Ovary (tissue), 9 donors: Measurements from ENCODE around the gene FAM24B. TPM values are rescaled to one million over a fixed set of nuclear protein-coding genes. Genes with fewer than 3 reads are reported as not detected.
"Not testable (repeated sequence)": the region's sequence is repeated elsewhere in the genome, so short reads cannot be mapped to it uniquely, and the experiment has no call there.

ENCODE experiments used
- DNase-seq, 5 donors: peaks; one replicate each; pipeline ENCODE4 v3.0.0-alpha.2; 2019 to 2020
- H3K27ac ChIP-seq, 2 donors: fragments of 200-600 bp; one replicate each; pipeline versions ENCODE4 v1.5.1 to v1.8.0; 2019 to 2022
- H3K27me3 ChIP-seq: fragments of 200-600 bp; one replicate; pipeline ENCODE4 v1.8.0; 2022
- H3K36me3 ChIP-seq: fragments of 200-600 bp; sonication (generic); one replicate; pipeline ENCODE4 v1.5.1; 2019
- H3K4me1 ChIP-seq: one replicate; pipeline ENCODE4 v1.8.1; 2013; ENCODE audit warnings: mild to moderate bottlenecking, moderate library complexity; ENCODE audit not compliant: insufficient read depth
- H3K4me3 ChIP-seq: fragments of 200-600 bp; sonication (generic); one replicate; pipeline ENCODE4 v1.5.1; 2017
- H3K9me3 ChIP-seq, 2 donors: fragments of 200-600 bp in 1 of 2; sonication (generic) in 1 of 2; one replicate each; pipeline versions ENCODE4 v1.5.1 to v1.8.1; 2013 to 2019; ENCODE audit warnings: mild to moderate bottlenecking in 1 of 2, moderate library complexity in 1 of 2
- CTCF ChIP-seq, 3 donors: fragments of 450-650 bp in 2 of 3; fragments of 200-600 bp in 1 of 3; IDR thresholded peaks; one replicate each; pipeline versions ENCODE4 v1.5.1 to v1.8.0; 2016 to 2022; ENCODE audit warnings: antibody characterized with exemption in 3 of 3, mild to moderate bottlenecking in 1 of 3
- EP300 ChIP-seq: sonication (generic); formaldehyde crosslinking; IDR thresholded peaks from one replicate; pipeline ENCODE4 v1.6.1; 2017; ENCODE audit warnings: antibody characterized with exemption
- POLR2A ChIP-seq: fragments of 450-650 bp; IDR thresholded peaks from one replicate; pipeline ENCODE4 v1.6.1; 2017; ENCODE audit warnings: antibody characterized with exemption, mild to moderate bottlenecking, moderate library complexity
- WGBS, 3 donors: extraction: QIAGEN DNeasy Blood & Tissue Kit in 1 of 3; methylation state at CpG; one replicate each; pipeline versions ENCODE4 v1.1.5 to v1.1.7; 2013 to 2017; 5-methylcytosine and 5-hydroxymethylcytosine counted together
- intact Hi-C, 4 donors: fragments of 100-400 bp; cut with DNase I; formaldehyde crosslinking; loops; one replicate each; pipeline versions ENCODE4 v1.11.0 to v1.15.1; 2022 to 2023
- polyA plus RNA-seq, 2 donors: library from polyadenylated mRNA; stranded (reverse); fragments of 200-250 nt in 1 of 2; fragments of 350-450 nt in 1 of 2; fragmentation: Illumina TruSeq in 1 of 2; extraction: RNeasy Lipid Tissue Mini Kit (QIAGEN cat#74804) in 1 of 2; gene quantifications; one replicate each; pipeline ENCODE4 v1.2.3, GENCODE V29; 2013 to 2014
- total RNA-seq, 7 donors: library from RNA; depleted of rRNA in 2 of 7; stranded (reverse); fragments of >200 nt in 2 of 7; fragmentation: NEBNext Ultra II Directional in 3 of 7; extraction: Animal tissue kit (Norgen Biotek cat#: 25700) in 3 of 7; gene quantifications; one replicate each; pipeline versions ENCODE4 v1.1.0 to v1.2.4, GENCODE V29; 2016 to 2023
- donor health status: DM: no; HTN: no; CAD: no; lungs with moderate emphysema.
- donor health status: DM: no; HTN: no; CAD: no.
- donor health status: Bipolar disorder and iron deficiency.
- donor health status: DM: yes; HTN: yes; CAD: no.
- donor health status: DM: no; HTN: no; CAD: no.
- donor health status: DM: yes; HTN: yes; CAD: no.

FAM24B gene
- total and polyA plus RNA-seq, 9 donors = 1.8 to 4.2 (median 2.8) TPM

DNA sequence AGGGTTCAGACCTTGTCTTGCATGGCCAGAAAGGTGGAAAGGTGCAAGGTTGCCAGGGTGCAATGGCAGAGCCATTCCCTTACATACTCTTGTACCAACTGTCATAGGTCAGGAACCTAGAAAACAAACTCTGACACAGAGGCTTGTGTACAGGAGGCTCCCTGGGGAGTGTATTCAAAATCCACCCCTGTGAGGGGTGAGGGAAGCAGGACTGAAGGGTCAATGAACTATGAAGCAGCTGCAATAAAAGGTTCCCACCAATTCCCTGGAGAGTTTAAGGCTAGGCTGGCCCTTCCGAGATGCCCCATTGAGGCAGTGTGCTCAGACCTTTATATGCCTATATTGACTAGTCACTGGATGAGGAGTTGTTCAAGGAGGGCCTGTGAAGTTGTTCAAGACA is 19.9 kb downstream of the FAM24B start:
- no peak for DNase-seq
- no peaks in the 10 kb centered on the region for H3K36me3 ChIP-seq
- H3K27ac ChIP-seq = no peak overlapping the region
- no peaks in the 10 kb centered on the region for H3K9me3 ChIP-seq
- H3K4me1 ChIP-seq = no peaks in the 10 kb centered on the region
- intact Hi-C loops = no loop called here
- TF ChIP-seq EP300 = no peak
- no peak for TF ChIP-seq CTCF (IDR thresholded peaks at IDR 0.05)
- TF ChIP-seq POLR2A = no peak
- H3K4me3 ChIP-seq = no peak overlapping the region
- no peaks in the 10 kb centered on the region for H3K27me3 ChIP-seq
- WGBS, 3 donors = 72 to 86% (median 76%) methylated on average over 1 of the region's 1 CpG

DNA sequence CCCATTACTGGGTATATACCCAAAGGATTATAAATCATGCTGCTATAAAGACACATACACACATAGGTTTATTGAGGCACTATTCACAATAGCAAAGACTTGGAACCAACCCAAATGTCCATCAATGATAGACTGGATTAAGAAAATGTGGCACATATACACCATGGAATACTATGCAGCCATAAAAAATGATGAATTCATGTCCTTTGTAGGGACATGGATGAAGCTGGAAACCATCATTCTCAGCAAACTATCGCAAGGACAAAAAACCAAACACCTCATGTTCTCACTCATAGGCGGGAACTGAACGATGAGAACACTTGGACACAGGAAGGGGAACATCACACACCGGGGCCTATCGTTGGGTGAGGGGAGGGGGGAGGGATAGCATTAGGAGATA is 21.3 kb downstream of the FAM24B start:
- H3K9me3 ChIP-seq, intact Hi-C loops, H3K4me3 ChIP-seq, H3K4me1 ChIP-seq, DNase-seq, H3K36me3 ChIP-seq, H3K27me3 ChIP-seq, H3K27ac ChIP-seq: not testable (repeated sequence)
- 93 to 98% (median 95%) methylated on average over 5 of the region's 5 CpGs for WGBS, 3 donors

- DNase-seq = no peak
- intact Hi-C loops = no loop called here
- no peak overlapping the region for H3K4me3 ChIP-seq
- H3K9me3 ChIP-seq = no peaks in the 10 kb centered on the region
- H3K27ac ChIP-seq = no peak overlapping the region
- no peaks in the 10 kb centered on the region for H3K27me3 ChIP-seq
- H3K4me1 ChIP-seq = no peaks in the 10 kb centered on the region
- TF ChIP-seq CTCF (IDR thresholded peaks at IDR 0.05) (no peak), EP300 (no peak), POLR2A (no peak)
- no peaks in the 10 kb centered on the region for H3K36me3 ChIP-seq
- 80 to 90% (median 85%) methylated on average over 1 of the region's 1 CpG for WGBS, 3 donors
These were observed 22.5 kb downstream of the FAM24B start for GRCh38 chr10:122856902-122857301.

- H3K4me3 ChIP-seq = no peak overlapping the region
- H3K27ac ChIP-seq = no peak overlapping the region
- intact Hi-C loops = no loop called here
- DNase-seq = no peak
- no peaks in the 10 kb centered on the region for H3K36me3 ChIP-seq
- H3K4me1 ChIP-seq = no peaks in the 10 kb centered on the region
- H3K27me3 ChIP-seq = no peaks in the 10 kb centered on the region
- 72 to 75% (median 73%) methylated on average over 3 of the region's 3 CpGs for WGBS, 3 donors
- H3K9me3 ChIP-seq = no peaks in the 10 kb centered on the region
- TF ChIP-seq CTCF (IDR thresholded peaks at IDR 0.05) = no peak
- no peak for TF ChIP-seq POLR2A
- TF ChIP-seq EP300 = no peak
These were observed 23.6 kb downstream of the FAM24B start for GRCh38 chr10:122855745-122856144.

- H3K4me3 ChIP-seq = no peak overlapping the region
- no peaks in the 10 kb centered on the region for H3K9me3 ChIP-seq
- no peaks in the 10 kb centered on the region for H3K27me3 ChIP-seq
- WGBS, 3 donors = 77 to 81% (median 80%) methylated on average over 5 of the region's 5 CpGs
- TF ChIP-seq CTCF (IDR thresholded peaks at IDR 0.05) = no peak
- H3K4me1 ChIP-seq = no peaks in the 10 kb centered on the region
- H3K27ac ChIP-seq = no peak overlapping the region
- no peak for DNase-seq
- no peaks in the 10 kb centered on the region for H3K36me3 ChIP-seq
- intact Hi-C loops = no loop called here
These were observed 24.7 kb downstream of the FAM24B start for GRCh38 chr10:122854648-122855047.
